ENCODE data around the gene HMGXB3.
"Not testable (repeated sequence)": the region's sequence is repeated elsewhere in the genome, so short reads cannot be mapped to it uniquely, and the experiment has no call there.

HMGXB3 gene

DNA sequence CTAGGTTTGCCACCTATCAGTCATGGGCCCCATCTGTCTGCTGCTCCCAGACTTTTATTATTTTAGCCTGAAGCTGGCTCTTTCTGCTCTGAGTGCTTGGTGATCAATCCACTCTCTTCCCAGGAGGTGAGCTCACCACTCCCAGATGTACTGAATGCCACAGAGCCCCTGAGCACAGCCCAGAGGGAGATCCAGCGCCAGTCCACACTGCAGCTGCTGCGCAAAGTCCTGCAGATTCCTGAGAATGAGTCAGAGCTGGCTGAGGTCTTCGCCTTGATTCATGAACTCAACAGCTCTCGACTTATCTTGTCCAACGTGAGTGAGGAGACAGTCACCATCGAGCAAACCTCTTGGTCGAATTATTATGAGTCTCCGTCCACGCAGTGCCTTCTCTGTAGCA is 36.0 kb downstream of the HMGXB3 start:
- H3K4me3 ChIP-seq (ENCODE audit: low read length), result no peak overlapping the region
- DNase-seq (ENCODE audit: low read depth, low spot score), result no peak
- H3K36me3 ChIP-seq (ENCODE audit: control insufficient read depth, insufficient read depth, low read length), result peaks cover 29% of the 10 kb centered on the region
- H3K27ac ChIP-seq (ENCODE audit: low read length), result no peak overlapping the region
- H3K27me3 ChIP-seq (ENCODE audit: control insufficient read depth, insufficient read depth, low read length), result no peaks in the 10 kb centered on the region
- no peaks in the 10 kb centered on the region for H3K4me1 ChIP-seq (ENCODE audit: control insufficient read depth, insufficient read depth, low read length)
- H3K9me3 ChIP-seq (ENCODE audit: control insufficient read depth, insufficient read depth, low read length), result no peaks in the 10 kb centered on the region
- WGBS (ENCODE audit: insufficient coverage, insufficient read length), result no CpG with 5 or more reads among the region's 9 CpGs

DNA sequence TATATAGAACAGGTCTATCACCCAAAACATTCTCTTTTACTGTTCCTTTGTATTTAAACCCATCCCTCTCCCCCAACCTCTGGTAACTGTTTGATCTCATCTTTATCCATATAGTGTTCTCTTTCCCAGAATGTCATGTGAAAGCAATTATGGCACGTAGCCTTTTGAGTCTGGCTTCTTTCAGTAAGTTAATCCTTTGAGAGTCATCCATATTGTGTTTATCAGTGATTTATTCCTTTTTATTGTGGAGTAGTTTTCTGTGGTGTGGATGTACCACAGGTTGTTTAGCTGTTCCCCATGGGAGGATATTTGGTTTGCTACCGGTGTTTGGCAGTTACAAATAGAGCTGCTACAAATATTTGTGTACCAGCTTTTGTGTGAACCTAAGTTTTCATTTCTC is 38.0 kb downstream of the HMGXB3 start:
- Histone ChIP-seq H3K9me3 (ENCODE audit: control insufficient read depth, insufficient read depth, low read length) (no peaks in the 10 kb centered on the region), H3K27ac (ENCODE audit: low read length) (no peak overlapping the region), H3K27me3 (ENCODE audit: control insufficient read depth, insufficient read depth, low read length) (no peaks in the 10 kb centered on the region), H3K36me3 (ENCODE audit: control insufficient read depth, insufficient read depth, low read length) (peaks cover 23% of the 10 kb centered on the region), H3K4me1 (ENCODE audit: control insufficient read depth, insufficient read depth, low read length) (no peaks in the 10 kb centered on the region), H3K4me3 (ENCODE audit: low read length) (no peak overlapping the region)
- DNase-seq (ENCODE audit: low read depth, low spot score), result no peak
- no CpG with 5 or more reads among the region's 2 CpGs for WGBS (ENCODE audit: insufficient coverage, insufficient read length)

DNA sequence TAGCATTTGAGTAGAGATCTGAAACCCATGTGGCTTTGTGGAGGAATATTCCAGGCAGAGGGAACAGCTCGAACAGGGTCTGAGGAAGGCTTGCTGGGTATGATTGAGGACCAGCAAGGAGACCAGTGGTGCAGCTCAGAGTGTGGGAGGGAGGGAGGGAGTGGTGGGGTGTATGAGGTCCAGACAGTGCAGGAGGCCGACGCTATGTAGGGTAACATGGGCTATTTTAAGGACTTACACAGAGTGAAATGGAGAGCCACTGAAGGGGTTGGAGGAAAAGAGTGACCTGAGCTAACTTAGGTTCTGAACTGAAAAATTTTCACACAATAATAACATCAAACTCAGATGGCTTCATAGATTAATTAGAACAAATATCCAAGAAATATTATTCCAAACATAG is 41.9 kb downstream of the HMGXB3 start:
- Histone ChIP-seq H3K36me3 (ENCODE audit: control insufficient read depth, insufficient read depth, low read length) (peaks cover 12% of the 10 kb centered on the region), H3K9me3 (ENCODE audit: control insufficient read depth, insufficient read depth, low read length) (no peaks in the 10 kb centered on the region), H3K27ac (ENCODE audit: low read length) (no peak overlapping the region), H3K4me3 (ENCODE audit: low read length) (no peak overlapping the region), H3K4me1 (ENCODE audit: control insufficient read depth, insufficient read depth, low read length) (no peaks in the 10 kb centered on the region), H3K27me3 (ENCODE audit: control insufficient read depth, insufficient read depth, low read length) (no peaks in the 10 kb centered on the region)
- WGBS (ENCODE audit: insufficient coverage, insufficient read length), result no CpG with 5 or more reads among the region's 3 CpGs
- DNase-seq (ENCODE audit: low read depth, low spot score), result no peak

DNA sequence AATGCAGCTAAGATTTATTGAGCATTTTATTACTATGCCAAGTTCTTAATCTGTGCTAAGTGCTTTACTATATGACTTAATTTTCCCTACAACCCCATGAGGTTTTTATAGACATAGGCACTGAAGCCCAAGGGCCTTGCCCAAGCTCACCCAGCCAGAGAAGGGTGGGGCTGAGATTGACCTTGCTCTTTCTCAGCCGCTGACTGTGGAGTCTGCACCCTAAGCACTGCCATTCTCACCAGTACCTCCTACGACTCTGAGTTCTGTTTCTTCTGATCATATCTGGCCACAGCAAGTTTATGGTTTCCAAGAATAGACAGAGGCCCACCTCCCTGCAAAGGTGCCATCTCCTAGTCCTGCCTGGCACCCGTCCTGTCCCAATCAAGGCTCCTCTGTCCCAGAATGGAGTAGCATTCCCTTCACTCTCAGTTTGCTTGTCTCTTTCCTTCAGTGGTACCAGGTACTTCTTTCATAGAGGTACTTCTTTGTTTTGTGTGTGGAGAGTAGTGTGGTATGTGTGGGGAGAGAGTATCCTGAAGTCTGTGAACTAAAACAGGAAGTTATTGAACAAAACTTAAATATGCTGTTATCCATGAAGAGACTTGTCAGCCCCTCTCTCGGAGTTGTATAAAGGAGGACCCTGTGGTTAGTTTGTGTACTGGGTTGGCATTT is 43.3 kb downstream of the HMGXB3 start:
- Histone ChIP-seq H3K27ac (ENCODE audit: low read length) (no peak overlapping the region), H3K4me3 (ENCODE audit: low read length) (no peak overlapping the region), H3K36me3 (ENCODE audit: control insufficient read depth, insufficient read depth, low read length) (peaks cover 16% of the 10 kb centered on the region), H3K9me3 (ENCODE audit: control insufficient read depth, insufficient read depth, low read length) (no peaks in the 10 kb centered on the region), H3K4me1 (ENCODE audit: control insufficient read depth, insufficient read depth, low read length) (no peaks in the 10 kb centered on the region), H3K27me3 (ENCODE audit: control insufficient read depth, insufficient read depth, low read length) (no peaks in the 10 kb centered on the region)
- no CpG with 5 or more reads among the region's 4 CpGs for WGBS (ENCODE audit: insufficient coverage, insufficient read length)
- DNase-seq (ENCODE audit: low read depth, low spot score), result no peak

DNA sequence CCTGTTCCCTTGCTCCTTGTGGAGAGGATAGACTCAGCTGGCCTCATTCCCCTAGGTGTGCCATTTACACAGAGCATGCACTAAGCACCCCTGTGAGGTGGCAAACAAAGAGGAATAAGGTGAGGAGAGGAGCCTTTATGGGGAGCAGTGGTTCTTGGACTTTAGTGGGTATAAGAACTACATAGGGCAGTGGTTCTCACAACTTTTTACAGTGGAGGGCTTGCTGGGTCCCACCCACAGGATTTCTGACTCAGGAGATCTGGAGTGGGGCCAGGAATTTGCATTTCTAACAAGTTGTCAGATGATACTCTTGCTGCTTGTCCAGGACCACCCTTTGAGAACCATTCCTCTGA is 43.8 kb downstream of the HMGXB3 start:
- H3K4me3 ChIP-seq (ENCODE audit: low read length), result no peak overlapping the region
- no peak for DNase-seq (ENCODE audit: low read depth, low spot score)
- peaks cover 16% of the 10 kb centered on the region for H3K36me3 ChIP-seq (ENCODE audit: control insufficient read depth, insufficient read depth, low read length)
- no peaks in the 10 kb centered on the region for H3K9me3 ChIP-seq (ENCODE audit: control insufficient read depth, insufficient read depth, low read length)
- H3K27ac ChIP-seq (ENCODE audit: low read length), result no peak overlapping the region
- no peaks in the 10 kb centered on the region for H3K27me3 ChIP-seq (ENCODE audit: control insufficient read depth, insufficient read depth, low read length)
- no peaks in the 10 kb centered on the region for H3K4me1 ChIP-seq (ENCODE audit: control insufficient read depth, insufficient read depth, low read length)

DNA sequence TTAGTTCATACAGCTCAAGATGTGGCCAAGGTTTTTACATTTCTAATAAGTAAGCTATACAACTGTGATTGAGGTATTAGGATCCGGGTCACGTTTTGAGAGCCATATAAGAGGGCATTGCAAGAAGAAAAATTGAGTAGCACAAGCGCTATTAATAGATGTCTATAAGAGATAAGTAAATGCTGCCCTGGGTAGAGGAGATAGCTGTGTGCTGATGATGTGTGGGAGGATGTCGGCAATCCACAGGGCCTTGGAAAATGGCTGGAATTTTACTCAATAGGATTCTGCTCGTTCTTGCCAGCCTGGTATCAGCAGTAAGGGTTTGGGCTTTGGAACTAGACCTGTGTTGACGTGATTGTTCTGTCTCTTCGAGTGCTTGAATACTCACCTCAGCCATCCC is 44.2 kb downstream of the HMGXB3 start:
- H3K36me3 ChIP-seq (ENCODE audit: control insufficient read depth, insufficient read depth, low read length), result peaks cover 16% of the 10 kb centered on the region

DNA sequence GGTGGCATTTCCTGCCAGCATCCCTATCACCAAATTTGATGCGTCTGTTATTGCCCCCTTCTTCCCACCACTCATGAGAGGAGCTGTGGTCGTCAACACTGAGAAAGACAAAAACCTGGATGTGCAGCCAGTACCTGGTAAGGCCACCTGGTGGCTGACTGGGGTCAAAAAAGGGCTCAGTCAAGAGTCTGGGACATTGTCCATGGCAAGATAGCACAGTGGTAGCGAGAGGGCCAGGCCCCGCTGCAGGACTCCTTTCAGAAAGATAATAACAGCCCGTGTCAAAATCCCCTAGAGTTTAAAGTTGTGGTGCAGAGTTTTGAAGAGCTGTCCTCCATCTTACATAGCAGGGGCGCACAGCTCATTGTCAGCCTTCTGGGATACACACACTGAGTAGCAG is 45.0 kb downstream of the HMGXB3 start:
- no peaks in the 10 kb centered on the region for H3K4me1 ChIP-seq (ENCODE audit: control insufficient read depth, insufficient read depth, low read length)
- no peak overlapping the region for H3K4me3 ChIP-seq (ENCODE audit: low read length)
- WGBS (ENCODE audit: insufficient coverage, insufficient read length), result no CpG with 5 or more reads among the region's 6 CpGs
- H3K27ac ChIP-seq (ENCODE audit: low read length), result no peak overlapping the region
- H3K9me3 ChIP-seq (ENCODE audit: control insufficient read depth, insufficient read depth, low read length), result no peaks in the 10 kb centered on the region
- H3K36me3 ChIP-seq (ENCODE audit: control insufficient read depth, insufficient read depth, low read length), result peaks cover 22% of the 10 kb centered on the region
- no peaks in the 10 kb centered on the region for H3K27me3 ChIP-seq (ENCODE audit: control insufficient read depth, insufficient read depth, low read length)
- DNase-seq (ENCODE audit: low read depth, low spot score), result no peak

More for the DNA sequence above, 44.2 kb downstream of the HMGXB3 start:
- Histone ChIP-seq H3K4me1 (ENCODE audit: control insufficient read depth, insufficient read depth, low read length) (no peaks in the 10 kb centered on the region), H3K4me3 (ENCODE audit: low read length) (no peak overlapping the region), H3K27ac (ENCODE audit: low read length) (no peak overlapping the region), H3K9me3 (ENCODE audit: control insufficient read depth, insufficient read depth, low read length) (no peaks in the 10 kb centered on the region), H3K27me3 (ENCODE audit: control insufficient read depth, insufficient read depth, low read length) (no peaks in the 10 kb centered on the region)
- DNase-seq (ENCODE audit: low read depth, low spot score), result no peak
- WGBS (ENCODE audit: insufficient coverage, insufficient read length), result no CpG with 5 or more reads among the region's 7 CpGs

DNA sequence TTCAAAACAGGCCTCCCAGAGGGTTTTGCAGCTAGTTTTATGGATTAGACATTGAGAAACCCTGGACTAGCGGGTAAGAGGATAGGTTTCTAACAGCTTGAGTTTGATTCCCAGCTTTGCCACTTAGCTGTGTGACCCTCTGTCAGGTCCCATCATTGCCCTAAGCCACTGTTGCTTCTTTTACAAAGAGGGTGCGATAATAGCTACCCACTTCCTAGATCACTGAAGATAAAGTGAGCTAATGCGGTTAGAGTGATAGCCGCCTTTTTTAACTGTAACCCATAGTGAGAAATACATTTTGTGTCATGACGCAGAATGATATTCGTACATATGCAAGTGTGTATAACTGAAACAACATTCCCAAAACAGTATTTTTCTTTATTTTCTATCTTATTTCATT is 45.5 kb downstream of the HMGXB3 start:
- no peak overlapping the region for H3K27ac ChIP-seq (ENCODE audit: low read length)
- H3K27me3 ChIP-seq (ENCODE audit: control insufficient read depth, insufficient read depth, low read length), result no peaks in the 10 kb centered on the region
- H3K9me3 ChIP-seq (ENCODE audit: control insufficient read depth, insufficient read depth, low read length), result no peaks in the 10 kb centered on the region
- H3K36me3 ChIP-seq (ENCODE audit: control insufficient read depth, insufficient read depth, low read length), result peaks cover 26% of the 10 kb centered on the region
- no peak for DNase-seq (ENCODE audit: low read depth, low spot score)
- H3K4me3 ChIP-seq (ENCODE audit: low read length), result no peak overlapping the region
- no CpG with 5 or more reads among the region's 6 CpGs for WGBS (ENCODE audit: insufficient coverage, insufficient read length)
- H3K4me1 ChIP-seq (ENCODE audit: control insufficient read depth, insufficient read depth, low read length), result no peaks in the 10 kb centered on the region

DNA sequence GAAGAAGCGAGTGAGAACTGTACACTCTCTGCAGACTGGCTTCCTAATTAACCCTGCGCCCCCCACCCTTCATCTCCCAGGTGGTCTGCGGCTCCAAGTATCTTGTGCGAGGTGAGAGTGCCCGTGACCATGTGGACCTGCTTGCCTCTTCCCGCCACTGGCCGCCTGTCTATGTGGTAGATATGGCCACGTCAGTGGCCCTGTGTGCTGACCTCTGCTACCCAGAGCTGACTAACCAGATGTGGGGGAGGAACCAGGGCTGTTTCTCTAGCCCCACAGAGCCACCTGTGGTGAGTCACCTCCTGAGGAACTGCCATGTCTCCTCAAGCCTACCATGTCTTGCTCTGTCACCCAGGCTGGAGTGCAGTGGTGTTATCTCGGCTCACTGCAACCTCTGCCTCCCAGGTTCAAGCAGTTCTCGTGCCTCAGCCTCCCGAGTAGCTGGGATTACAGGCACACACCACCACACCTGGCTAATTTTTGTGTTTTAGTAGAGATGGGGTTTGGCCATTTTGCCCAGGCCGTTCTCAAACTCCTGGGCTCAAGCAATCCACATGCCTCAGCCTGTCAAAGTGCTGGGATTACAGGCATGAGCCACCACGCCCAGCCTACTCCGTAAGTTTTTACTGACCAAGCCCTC is 49.8 kb downstream of the HMGXB3 start:
- peaks cover 34% of the 10 kb centered on the region for H3K36me3 ChIP-seq (ENCODE audit: control insufficient read depth, insufficient read depth, low read length)
- not testable (repeated sequence) for H3K4me3 ChIP-seq (ENCODE audit: low read length); H3K9me3 ChIP-seq (ENCODE audit: control insufficient read depth, insufficient read depth, low read length); H3K4me1 ChIP-seq (ENCODE audit: control insufficient read depth, insufficient read depth, low read length); DNase-seq (ENCODE audit: low read depth, low spot score); H3K27ac ChIP-seq (ENCODE audit: low read length); H3K27me3 ChIP-seq (ENCODE audit: control insufficient read depth, insufficient read depth, low read length)
- WGBS (ENCODE audit: insufficient coverage, insufficient read length), result no CpG with 5 or more reads among the region's 14 CpGs

DNA sequence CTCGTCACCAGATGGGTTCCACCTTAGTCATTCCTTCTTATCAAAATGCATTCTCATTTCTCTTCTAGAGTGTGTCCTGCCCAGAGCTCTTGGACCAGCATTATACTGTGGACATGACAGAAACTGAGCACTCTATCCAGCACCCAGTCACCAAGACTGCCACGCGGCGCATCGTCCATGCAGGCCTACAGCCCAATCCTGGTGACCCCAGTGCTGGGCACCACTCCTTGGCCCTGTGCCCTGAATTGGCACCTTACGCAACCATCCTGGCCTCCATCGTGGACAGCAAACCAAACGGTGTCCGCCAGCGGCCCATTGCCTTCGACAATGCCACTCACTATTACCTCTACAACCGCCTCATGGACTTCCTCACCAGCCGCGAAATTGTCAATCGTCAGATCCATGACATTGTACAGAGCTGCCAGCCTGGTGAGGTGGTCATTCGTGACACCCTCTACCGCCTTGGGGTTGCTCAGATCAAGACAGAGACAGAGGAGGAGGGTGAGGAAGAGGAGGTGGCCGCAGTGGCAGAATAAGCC is 51.2 kb downstream of the HMGXB3 start:
- no peaks in the 10 kb centered on the region for H3K4me1 ChIP-seq (ENCODE audit: control insufficient read depth, insufficient read depth, low read length)
- H3K9me3 ChIP-seq (ENCODE audit: control insufficient read depth, insufficient read depth, low read length), result no peaks in the 10 kb centered on the region
- DNase-seq (ENCODE audit: low read depth, low spot score), result no peak
- no peaks in the 10 kb centered on the region for H3K27me3 ChIP-seq (ENCODE audit: control insufficient read depth, insufficient read depth, low read length)
- no peak overlapping the region for H3K27ac ChIP-seq (ENCODE audit: low read length)
- no peak overlapping the region for H3K4me3 ChIP-seq (ENCODE audit: low read length)
- WGBS (ENCODE audit: insufficient coverage, insufficient read length), result no CpG with 5 or more reads among the region's 18 CpGs
- peaks cover 34% of the 10 kb centered on the region for H3K36me3 ChIP-seq (ENCODE audit: control insufficient read depth, insufficient read depth, low read length)

All from iPS DF 6.9 (cell line).